ENCODE measurements around the gene ZKSCAN1.

ZKSCAN1 gene

GRCh38 chr7:100053215-100053614, 37.8 kb downstream of the ZKSCAN1 start:
- TF ChIP-seq RAD21 (IDR thresholded peaks at IDR 0.05; ENCODE audit: low read depth) (peak; percentile 63), TCF12 (IDR thresholded peaks at IDR 0.05; ENCODE audit: low read depth) (no peak), TEAD4 (IDR thresholded peaks at IDR 0.05) (no peak), CEBPB (IDR thresholded peaks at IDR 0.05) (no peak)

- no peak for TF ChIP-seq ZBTB7A (IDR thresholded peaks at IDR 0.05; ENCODE audit: low read depth)
- TF ChIP-seq NFIC (IDR thresholded peaks at IDR 0.05), result no peak
- no peak for TF ChIP-seq USF1 (IDR thresholded peaks at IDR 0.05)
- no peak for TF ChIP-seq REST (IDR thresholded peaks at IDR 0.05; ENCODE audit: low read depth)
- TF ChIP-seq EP300 (IDR thresholded peaks at IDR 0.05; ENCODE audit: borderline replicate concordance), result no peak
- no peak for TF ChIP-seq YY1 (IDR thresholded peaks at IDR 0.05; ENCODE audit: low read depth)
- TF ChIP-seq FOXM1 (IDR thresholded peaks at IDR 0.05; ENCODE audit: borderline replicate concordance, low read depth), result no peak
- TF ChIP-seq TEAD4 (IDR thresholded peaks at IDR 0.05), result no peak
- TF ChIP-seq RAD21 (IDR thresholded peaks at IDR 0.05; ENCODE audit: low read depth), result no peak
- no peak for TF ChIP-seq TCF12 (IDR thresholded peaks at IDR 0.05; ENCODE audit: low read depth)
Measured at GRCh38 chr7:100057006-100057405, 41.6 kb downstream of the ZKSCAN1 start.

- no peak for TF ChIP-seq MAX (IDR thresholded peaks at IDR 0.05)
- no peak for TF ChIP-seq TCF12 (IDR thresholded peaks at IDR 0.05; ENCODE audit: low read depth)
- no peak for TF ChIP-seq USF1 (IDR thresholded peaks at IDR 0.05)
- no peak for TF ChIP-seq CEBPB (IDR thresholded peaks at IDR 0.05)
- no peak for TF ChIP-seq YY1 (IDR thresholded peaks at IDR 0.05; ENCODE audit: low read depth)
- TF ChIP-seq TEAD4 (IDR thresholded peaks at IDR 0.05), result no peak
Measured at GRCh38 chr7:100059251-100059739, 43.9 kb downstream of the ZKSCAN1 start.

GRCh38 chr7:100061518-100062193, 46.3 kb downstream of the ZKSCAN1 start:
- TF ChIP-seq REST (IDR thresholded peaks at IDR 0.05; ENCODE audit: low read depth), result no peak
- no peak for TF ChIP-seq RAD21 (IDR thresholded peaks at IDR 0.05; ENCODE audit: low read depth)
- no peak for TF ChIP-seq TAF1 (IDR thresholded peaks at IDR 0.05; ENCODE audit: low read depth)
- no peak for TF ChIP-seq CEBPB (IDR thresholded peaks at IDR 0.05)
- no peak for TF ChIP-seq ZBTB7A (IDR thresholded peaks at IDR 0.05; ENCODE audit: low read depth)
- no peak for TF ChIP-seq YY1 (IDR thresholded peaks at IDR 0.05; ENCODE audit: low read depth)
- TF ChIP-seq EP300 (IDR thresholded peaks at IDR 0.05; ENCODE audit: borderline replicate concordance), result no peak
- TF ChIP-seq NFIC (IDR thresholded peaks at IDR 0.05), result no peak
- TF ChIP-seq USF1 (IDR thresholded peaks at IDR 0.05), result no peak
- TF ChIP-seq EGR1 (IDR thresholded peaks at IDR 0.05), result no peak

- TF ChIP-seq NFIC (IDR thresholded peaks at IDR 0.05) (no peak), REST (IDR thresholded peaks at IDR 0.05; ENCODE audit: low read depth) (no peak), USF1 (IDR thresholded peaks at IDR 0.05) (no peak), MAX (IDR thresholded peaks at IDR 0.05) (no peak), TAF1 (IDR thresholded peaks at IDR 0.05; ENCODE audit: low read depth) (no peak), TCF12 (IDR thresholded peaks at IDR 0.05; ENCODE audit: low read depth) (no peak), YY1 (IDR thresholded peaks at IDR 0.05; ENCODE audit: low read depth) (no peak), CEBPB (IDR thresholded peaks at IDR 0.05) (no peak), EGR1 (IDR thresholded peaks at IDR 0.05) (no peak), TEAD4 (IDR thresholded peaks at IDR 0.05) (no peak), ZBTB7A (IDR thresholded peaks at IDR 0.05; ENCODE audit: low read depth) (no peak), CREB1 (IDR thresholded peaks at IDR 0.05; ENCODE audit: low read depth) (no peak), EP300 (IDR thresholded peaks at IDR 0.05; ENCODE audit: borderline replicate concordance) (no peak), FOXM1 (IDR thresholded peaks at IDR 0.05; ENCODE audit: borderline replicate concordance, low read depth) (no peak), RAD21 (IDR thresholded peaks at IDR 0.05; ENCODE audit: low read depth) (no peak)
Measured at GRCh38 chr7:100063376-100063775, 48.0 kb downstream of the ZKSCAN1 start.

All from Ishikawa (cell line).